Stomach (tissue), 4 donors: ENCODE measurements around the gene FBXO17.

Experiments used
- POLR2A ChIP-seq, 4 donors: fragments of 450-650 bp; IDR thresholded peaks; one replicate each; pipeline ENCODE4 v1.6.1; 2016; ENCODE audit warnings: antibody characterized with exemption in 4 of 4, control low read depth in 2 of 4, mild to moderate bottlenecking in 1 of 4, moderate library complexity in 1 of 4
- TF ChIP-seq, protein P1 (sequence below), 7 experiments: fragments of 450-650 bp in 4 of 7; fragments of 200-600 bp in 3 of 7; sonication (generic) in 3 of 7; IDR thresholded peaks; one replicate each; pipeline ENCODE4 v1.5.1; 2016 to 2019; ENCODE audit warnings: antibody characterized with exemption in 7 of 7, control low read depth in 2 of 7, mild to moderate bottlenecking in 1 of 7

DNA sequence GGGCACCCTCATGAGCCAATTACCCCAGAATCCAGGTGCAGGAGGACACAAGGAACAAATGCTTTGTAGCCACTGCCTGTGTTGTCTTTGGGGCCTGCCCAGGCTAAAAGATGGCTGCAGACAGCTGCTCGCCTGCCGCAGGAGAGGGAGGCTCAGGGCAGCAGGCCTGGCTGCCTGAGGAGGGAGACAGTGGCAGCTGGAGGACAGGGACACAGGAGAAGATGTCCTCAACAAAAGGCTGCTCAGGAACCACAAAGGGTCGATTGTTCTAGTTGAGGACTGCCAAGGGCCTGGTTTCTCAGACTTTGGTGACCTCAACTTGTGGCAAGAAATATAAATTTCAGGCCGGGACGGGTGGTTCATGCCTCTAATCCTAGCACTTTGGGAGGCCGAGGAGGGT, 83.8 kb downstream of the FBXO17 start:
- TF ChIP-seq, protein P1, sequence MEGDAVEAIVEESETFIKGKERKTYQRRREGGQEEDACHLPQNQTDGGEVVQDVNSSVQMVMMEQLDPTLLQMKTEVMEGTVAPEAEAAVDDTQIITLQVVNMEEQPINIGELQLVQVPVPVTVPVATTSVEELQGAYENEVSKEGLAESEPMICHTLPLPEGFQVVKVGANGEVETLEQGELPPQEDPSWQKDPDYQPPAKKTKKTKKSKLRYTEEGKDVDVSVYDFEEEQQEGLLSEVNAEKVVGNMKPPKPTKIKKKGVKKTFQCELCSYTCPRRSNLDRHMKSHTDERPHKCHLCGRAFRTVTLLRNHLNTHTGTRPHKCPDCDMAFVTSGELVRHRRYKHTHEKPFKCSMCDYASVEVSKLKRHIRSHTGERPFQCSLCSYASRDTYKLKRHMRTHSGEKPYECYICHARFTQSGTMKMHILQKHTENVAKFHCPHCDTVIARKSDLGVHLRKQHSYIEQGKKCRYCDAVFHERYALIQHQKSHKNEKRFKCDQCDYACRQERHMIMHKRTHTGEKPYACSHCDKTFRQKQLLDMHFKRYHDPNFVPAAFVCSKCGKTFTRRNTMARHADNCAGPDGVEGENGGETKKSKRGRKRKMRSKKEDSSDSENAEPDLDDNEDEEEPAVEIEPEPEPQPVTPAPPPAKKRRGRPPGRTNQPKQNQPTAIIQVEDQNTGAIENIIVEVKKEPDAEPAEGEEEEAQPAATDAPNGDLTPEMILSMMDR (IDR thresholded peaks at IDR 0.05) = no peak
- no peak for TF ChIP-seq POLR2A (IDR thresholded peaks at IDR 0.05)
